GM23338 (cell line): ENCODE measurements around the gene EDNRB. TPM values are rescaled to one million over a fixed set of nuclear protein-coding genes. Genes with fewer than 3 reads are reported as not detected.

Experiments
- ATAC-seq: fragments of 200-7000 bp; cut with Tn5 transposase; 3 replicates; pipeline ENCODE4 v1.9.1; 2020
- DNase-seq: peaks from one replicate; pipeline ENCODE4 v3.0.0-alpha.2; 2015; ENCODE audit warnings: low spot score
- H2AFZ ChIP-seq: fragments of 200-600 bp; sonication (generic); 2 replicates; pipeline ENCODE4 v1.8.0; 2016; ENCODE audit warnings: antibody characterized with exemption, mild to moderate bottlenecking, moderate library complexity
- H3F3A ChIP-seq: fragments of 200-600 bp; sonication (generic); replicated peaks from 2 replicates; pipeline ENCODE4 v1.8.0; 2017; ENCODE audit warnings: antibody characterized with exemption, mixed run types, low read depth
- H3K27ac ChIP-seq: fragments of 200-600 bp; sonication (generic); 2 replicates; pipeline ENCODE4 v1.6.1; 2016; ENCODE audit warnings: low read depth
- H3K27me3 ChIP-seq: fragments of 200-600 bp; sonication (generic); 2 replicates; pipeline ENCODE4 v1.8.0; 2016; ENCODE audit warnings: mild to moderate bottlenecking, mixed run types, moderate library complexity; ENCODE audit not compliant: insufficient read depth
- H3K36me3 ChIP-seq: fragments of 200-600 bp; sonication (generic); 2 replicates; pipeline ENCODE4 v1.8.0; 2016; ENCODE audit warnings: mild to moderate bottlenecking; ENCODE audit not compliant: insufficient read depth
- H3K4me1 ChIP-seq: fragments of 200-600 bp; sonication (generic); 2 replicates; pipeline ENCODE4 v1.8.0; 2016; ENCODE audit warnings: mild to moderate bottlenecking, moderate library complexity; ENCODE audit not compliant: insufficient read depth
- H3K4me2 ChIP-seq: fragments of 200-600 bp; sonication (generic); 2 replicates; pipeline ENCODE4 v1.7.1; 2017; ENCODE audit warnings: mixed run types
- H3K4me3 ChIP-seq: fragments of 200-600 bp; sonication (generic); 2 replicates; pipeline ENCODE4 v1.6.1; 2016; ENCODE audit warnings: mixed run types
- H3K79me2 ChIP-seq: fragments of 200-600 bp; sonication (generic); replicated peaks from 2 replicates; pipeline ENCODE4 v1.8.0; 2017; ENCODE audit warnings: mild to moderate bottlenecking; ENCODE audit not compliant: insufficient read depth
- H3K9me2 ChIP-seq: fragments of 200-600 bp; sonication (generic); 2 replicates; pipeline ENCODE4 v1.8.0; 2017; ENCODE audit not compliant: insufficient read depth
- H4K20me1 ChIP-seq: fragments of 200-600 bp; sonication (generic); replicated peaks from 2 replicates; pipeline ENCODE4 v1.8.0; 2017; ENCODE audit warnings: mild to moderate bottlenecking; ENCODE audit not compliant: insufficient read depth
- H3K27ac Mint-ChIP-seq: 2 replicates; pipeline ENCODE4 v1.8.0; 2020; ENCODE audit warnings: inconsistent platforms, mild to moderate bottlenecking, moderate library complexity, mixed read lengths
- H3K27me3 Mint-ChIP-seq: 3 replicates; pipeline ENCODE4 v1.8.0; 2022; ENCODE audit warnings: low read depth, mild to moderate bottlenecking, moderate library complexity, mixed read lengths, inconsistent platforms; ENCODE audit not compliant: insufficient read depth, poor library complexity
- H3K36me3 Mint-ChIP-seq: 3 replicates; pipeline ENCODE4 v1.8.0; 2021; ENCODE audit warnings: low read depth, mild to moderate bottlenecking, inconsistent platforms, moderate library complexity, mixed read lengths
- H3K4me1 Mint-ChIP-seq: 3 replicates; pipeline ENCODE4 v1.8.0; 2020; ENCODE audit warnings: mild to moderate bottlenecking, inconsistent platforms, mixed read lengths
- H3K4me3 Mint-ChIP-seq: 3 replicates; pipeline ENCODE4 v1.8.0; 2021; ENCODE audit warnings: moderate library complexity, mild to moderate bottlenecking, inconsistent platforms, mixed read lengths
- H3K9me3 Mint-ChIP-seq: 3 replicates; pipeline ENCODE4 v1.8.0; 2020; ENCODE audit warnings: moderate library complexity, mild to moderate bottlenecking, inconsistent platforms, mixed read lengths
- CREB1 ChIP-seq: fragments of 250-450 bp; sonication (Bioruptor Pico); IDR thresholded peaks from 2 replicates; pipeline ENCODE4 v1.5.0; 2020; ENCODE audit warnings: low read depth, mild to moderate bottlenecking, moderate library complexity
- EZH2 ChIP-seq: fragments of 200-600 bp; sonication (generic); IDR thresholded peaks from one replicate; pipeline ENCODE4 v1.8.0; 2017; ENCODE audit warnings: antibody characterized with exemption, mild to moderate bottlenecking, low read depth; ENCODE audit not compliant: unreplicated experiment
- EZH2phosphoT487 ChIP-seq: fragments of 200-600 bp; sonication (generic); IDR thresholded peaks from one replicate; pipeline ENCODE4 v1.8.1; 2018; ENCODE audit warnings: antibody characterized with exemption; ENCODE audit not compliant: unreplicated experiment
- JUNB ChIP-seq: IDR thresholded peaks from one replicate; pipeline ENCODE4 v1.6.1; 2016; ENCODE audit warnings: antibody characterized with exemption; ENCODE audit not compliant: unreplicated experiment
- POLR2AphosphoS5 ChIP-seq: IDR thresholded peaks from 2 replicates; pipeline ENCODE4 v1.6.1; 2016; ENCODE audit warnings: antibody characterized with exemption, low read depth
- STAT1 ChIP-seq: IDR thresholded peaks from one replicate; pipeline ENCODE4 v1.6.1; 2016; ENCODE audit warnings: antibody characterized with exemption; ENCODE audit not compliant: unreplicated experiment
- ZNF331 ChIP-seq: fragments of 250-450 bp; sonication (Bioruptor Pico); IDR thresholded peaks from 2 replicates; pipeline ENCODE4 v1.5.0; 2020; ENCODE audit warnings: low read depth, mild to moderate bottlenecking, moderate library complexity
- polyA plus RNA-seq: library from polyadenylated mRNA; unstranded; fragments of >200 nt; fragmentation: Nextera tagmentation; extraction: Ambion mirVana; gene quantifications from 2 replicates; pipeline ENCODE4 v1.2.1, GENCODE V29; 2016
- total RNA-seq: library from RNA; depleted of rRNA; stranded (reverse); fragments of >200 nt; shearing (Covaris generic); gene quantifications from 2 replicates; pipeline ENCODE4 v1.2.3, GENCODE V29; 2014
- TF ChIP-seq, protein P1 (sequence below): IDR thresholded peaks from one replicate; pipeline ENCODE4 v1.6.1; 2018; ENCODE audit warnings: antibody characterized with exemption; ENCODE audit not compliant: unreplicated experiment
- TF ChIP-seq, protein P2 (sequence below), 2 experiments: fragments of 200-600 bp in 1 of 2; sonication (generic) in 1 of 2; conservative IDR thresholded peaks; 2 replicates each; pipeline versions ENCODE4 v1.5.1 to v1.6.1; 2016 to 2017; ENCODE audit warnings: antibody characterized with exemption in 2 of 2, low read depth in 2 of 2, mild to moderate bottlenecking in 2 of 2, moderate library complexity in 1 of 2
- TF ChIP-seq, protein P3 (sequence below): fragments of 250-450 bp; sonication (Bioruptor Pico); IDR thresholded peaks from 2 replicates; pipeline ENCODE4 v1.5.0; 2020; ENCODE audit warnings: mild to moderate bottlenecking, moderate library complexity
- TF ChIP-seq, protein P4 (sequence below): IDR thresholded peaks from 2 replicates; pipeline ENCODE4 v1.6.1; 2016; ENCODE audit warnings: antibody characterized with exemption

Gene EDNRB
- total and polyA plus RNA-seq, 2 experiments from 2014 or later = 27.9 to 28.9 TPM

DNA sequence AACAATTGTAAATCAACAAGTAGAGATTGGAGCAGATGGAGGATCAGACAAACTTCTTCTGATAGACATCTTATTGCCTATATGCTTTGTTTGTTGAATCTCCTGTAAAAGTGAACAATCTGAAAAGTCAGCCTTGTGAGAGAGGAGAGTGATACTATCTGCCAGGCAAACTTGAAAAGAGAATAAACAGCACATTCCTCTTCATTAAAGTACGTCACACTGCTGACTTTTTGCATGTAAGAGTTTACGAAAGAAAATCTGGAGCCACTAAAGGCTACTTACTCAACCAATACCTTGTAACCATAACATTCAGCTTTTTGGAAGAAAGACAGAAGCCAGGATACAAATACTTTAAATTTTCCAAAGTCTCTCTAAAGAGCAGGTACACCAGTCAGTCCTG, 42.5 kb downstream of the EDNRB start:
- no peak overlapping the region for H3K4me3 Mint-ChIP-seq
- Histone ChIP-seq H3K27me3 (no peaks in the 10 kb centered on the region), H3K4me2 (no peak overlapping the region), H3F3A (no peaks in the 10 kb centered on the region), H3K4me3 (no peak overlapping the region), H3K27ac (no peak overlapping the region), H3K4me1 (peaks cover 12% of the 10 kb centered on the region; the same call in 1 of the 2 replicates), H3K36me3 (no peaks in the 10 kb centered on the region), H3K79me2 (no peaks in the 10 kb centered on the region), H4K20me1 (no peaks in the 10 kb centered on the region), H2AFZ (peak overlapping the region; percentile 23), H3K9me2 (0 out of 2 replicates have a peak, but pooled peaks cover 8% of the 10 kb centered on the region)
- ATAC-seq = no peak
- H3K9me3 Mint-ChIP-seq = no peaks in the 10 kb centered on the region
- peaks cover 7% of the 10 kb centered on the region; the same call in 2 of the 3 replicates for H3K4me1 Mint-ChIP-seq
- DNase-seq = no peak
- H3K36me3 Mint-ChIP-seq = no peaks in the 10 kb centered on the region; the same call in 1 of the 3 replicates
- TF ChIP-seq, protein P1, sequence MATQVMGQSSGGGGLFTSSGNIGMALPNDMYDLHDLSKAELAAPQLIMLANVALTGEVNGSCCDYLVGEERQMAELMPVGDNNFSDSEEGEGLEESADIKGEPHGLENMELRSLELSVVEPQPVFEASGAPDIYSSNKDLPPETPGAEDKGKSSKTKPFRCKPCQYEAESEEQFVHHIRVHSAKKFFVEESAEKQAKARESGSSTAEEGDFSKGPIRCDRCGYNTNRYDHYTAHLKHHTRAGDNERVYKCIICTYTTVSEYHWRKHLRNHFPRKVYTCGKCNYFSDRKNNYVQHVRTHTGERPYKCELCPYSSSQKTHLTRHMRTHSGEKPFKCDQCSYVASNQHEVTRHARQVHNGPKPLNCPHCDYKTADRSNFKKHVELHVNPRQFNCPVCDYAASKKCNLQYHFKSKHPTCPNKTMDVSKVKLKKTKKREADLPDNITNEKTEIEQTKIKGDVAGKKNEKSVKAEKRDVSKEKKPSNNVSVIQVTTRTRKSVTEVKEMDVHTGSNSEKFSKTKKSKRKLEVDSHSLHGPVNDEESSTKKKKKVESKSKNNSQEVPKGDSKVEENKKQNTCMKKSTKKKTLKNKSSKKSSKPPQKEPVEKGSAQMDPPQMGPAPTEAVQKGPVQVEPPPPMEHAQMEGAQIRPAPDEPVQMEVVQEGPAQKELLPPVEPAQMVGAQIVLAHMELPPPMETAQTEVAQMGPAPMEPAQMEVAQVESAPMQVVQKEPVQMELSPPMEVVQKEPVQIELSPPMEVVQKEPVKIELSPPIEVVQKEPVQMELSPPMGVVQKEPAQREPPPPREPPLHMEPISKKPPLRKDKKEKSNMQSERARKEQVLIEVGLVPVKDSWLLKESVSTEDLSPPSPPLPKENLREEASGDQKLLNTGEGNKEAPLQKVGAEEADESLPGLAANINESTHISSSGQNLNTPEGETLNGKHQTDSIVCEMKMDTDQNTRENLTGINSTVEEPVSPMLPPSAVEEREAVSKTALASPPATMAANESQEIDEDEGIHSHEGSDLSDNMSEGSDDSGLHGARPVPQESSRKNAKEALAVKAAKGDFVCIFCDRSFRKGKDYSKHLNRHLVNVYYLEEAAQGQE = no peak
- TF ChIP-seq EZH2 (no peak), CREB1 (CRISPR knock-in tag) (no peak), POLR2AphosphoS5 (no peak), JUNB (no peak), STAT1 (no peak), ZNF331 (CRISPR knock-in tag) (no peak), EZH2phosphoT487 (no peak)
- TF ChIP-seq, protein P2, sequence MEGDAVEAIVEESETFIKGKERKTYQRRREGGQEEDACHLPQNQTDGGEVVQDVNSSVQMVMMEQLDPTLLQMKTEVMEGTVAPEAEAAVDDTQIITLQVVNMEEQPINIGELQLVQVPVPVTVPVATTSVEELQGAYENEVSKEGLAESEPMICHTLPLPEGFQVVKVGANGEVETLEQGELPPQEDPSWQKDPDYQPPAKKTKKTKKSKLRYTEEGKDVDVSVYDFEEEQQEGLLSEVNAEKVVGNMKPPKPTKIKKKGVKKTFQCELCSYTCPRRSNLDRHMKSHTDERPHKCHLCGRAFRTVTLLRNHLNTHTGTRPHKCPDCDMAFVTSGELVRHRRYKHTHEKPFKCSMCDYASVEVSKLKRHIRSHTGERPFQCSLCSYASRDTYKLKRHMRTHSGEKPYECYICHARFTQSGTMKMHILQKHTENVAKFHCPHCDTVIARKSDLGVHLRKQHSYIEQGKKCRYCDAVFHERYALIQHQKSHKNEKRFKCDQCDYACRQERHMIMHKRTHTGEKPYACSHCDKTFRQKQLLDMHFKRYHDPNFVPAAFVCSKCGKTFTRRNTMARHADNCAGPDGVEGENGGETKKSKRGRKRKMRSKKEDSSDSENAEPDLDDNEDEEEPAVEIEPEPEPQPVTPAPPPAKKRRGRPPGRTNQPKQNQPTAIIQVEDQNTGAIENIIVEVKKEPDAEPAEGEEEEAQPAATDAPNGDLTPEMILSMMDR (conservative IDR thresholded peaks at IDR 0.05; ENCODE audit: low read depth in 2 of 2) = no peak
- TF ChIP-seq, protein P3, sequence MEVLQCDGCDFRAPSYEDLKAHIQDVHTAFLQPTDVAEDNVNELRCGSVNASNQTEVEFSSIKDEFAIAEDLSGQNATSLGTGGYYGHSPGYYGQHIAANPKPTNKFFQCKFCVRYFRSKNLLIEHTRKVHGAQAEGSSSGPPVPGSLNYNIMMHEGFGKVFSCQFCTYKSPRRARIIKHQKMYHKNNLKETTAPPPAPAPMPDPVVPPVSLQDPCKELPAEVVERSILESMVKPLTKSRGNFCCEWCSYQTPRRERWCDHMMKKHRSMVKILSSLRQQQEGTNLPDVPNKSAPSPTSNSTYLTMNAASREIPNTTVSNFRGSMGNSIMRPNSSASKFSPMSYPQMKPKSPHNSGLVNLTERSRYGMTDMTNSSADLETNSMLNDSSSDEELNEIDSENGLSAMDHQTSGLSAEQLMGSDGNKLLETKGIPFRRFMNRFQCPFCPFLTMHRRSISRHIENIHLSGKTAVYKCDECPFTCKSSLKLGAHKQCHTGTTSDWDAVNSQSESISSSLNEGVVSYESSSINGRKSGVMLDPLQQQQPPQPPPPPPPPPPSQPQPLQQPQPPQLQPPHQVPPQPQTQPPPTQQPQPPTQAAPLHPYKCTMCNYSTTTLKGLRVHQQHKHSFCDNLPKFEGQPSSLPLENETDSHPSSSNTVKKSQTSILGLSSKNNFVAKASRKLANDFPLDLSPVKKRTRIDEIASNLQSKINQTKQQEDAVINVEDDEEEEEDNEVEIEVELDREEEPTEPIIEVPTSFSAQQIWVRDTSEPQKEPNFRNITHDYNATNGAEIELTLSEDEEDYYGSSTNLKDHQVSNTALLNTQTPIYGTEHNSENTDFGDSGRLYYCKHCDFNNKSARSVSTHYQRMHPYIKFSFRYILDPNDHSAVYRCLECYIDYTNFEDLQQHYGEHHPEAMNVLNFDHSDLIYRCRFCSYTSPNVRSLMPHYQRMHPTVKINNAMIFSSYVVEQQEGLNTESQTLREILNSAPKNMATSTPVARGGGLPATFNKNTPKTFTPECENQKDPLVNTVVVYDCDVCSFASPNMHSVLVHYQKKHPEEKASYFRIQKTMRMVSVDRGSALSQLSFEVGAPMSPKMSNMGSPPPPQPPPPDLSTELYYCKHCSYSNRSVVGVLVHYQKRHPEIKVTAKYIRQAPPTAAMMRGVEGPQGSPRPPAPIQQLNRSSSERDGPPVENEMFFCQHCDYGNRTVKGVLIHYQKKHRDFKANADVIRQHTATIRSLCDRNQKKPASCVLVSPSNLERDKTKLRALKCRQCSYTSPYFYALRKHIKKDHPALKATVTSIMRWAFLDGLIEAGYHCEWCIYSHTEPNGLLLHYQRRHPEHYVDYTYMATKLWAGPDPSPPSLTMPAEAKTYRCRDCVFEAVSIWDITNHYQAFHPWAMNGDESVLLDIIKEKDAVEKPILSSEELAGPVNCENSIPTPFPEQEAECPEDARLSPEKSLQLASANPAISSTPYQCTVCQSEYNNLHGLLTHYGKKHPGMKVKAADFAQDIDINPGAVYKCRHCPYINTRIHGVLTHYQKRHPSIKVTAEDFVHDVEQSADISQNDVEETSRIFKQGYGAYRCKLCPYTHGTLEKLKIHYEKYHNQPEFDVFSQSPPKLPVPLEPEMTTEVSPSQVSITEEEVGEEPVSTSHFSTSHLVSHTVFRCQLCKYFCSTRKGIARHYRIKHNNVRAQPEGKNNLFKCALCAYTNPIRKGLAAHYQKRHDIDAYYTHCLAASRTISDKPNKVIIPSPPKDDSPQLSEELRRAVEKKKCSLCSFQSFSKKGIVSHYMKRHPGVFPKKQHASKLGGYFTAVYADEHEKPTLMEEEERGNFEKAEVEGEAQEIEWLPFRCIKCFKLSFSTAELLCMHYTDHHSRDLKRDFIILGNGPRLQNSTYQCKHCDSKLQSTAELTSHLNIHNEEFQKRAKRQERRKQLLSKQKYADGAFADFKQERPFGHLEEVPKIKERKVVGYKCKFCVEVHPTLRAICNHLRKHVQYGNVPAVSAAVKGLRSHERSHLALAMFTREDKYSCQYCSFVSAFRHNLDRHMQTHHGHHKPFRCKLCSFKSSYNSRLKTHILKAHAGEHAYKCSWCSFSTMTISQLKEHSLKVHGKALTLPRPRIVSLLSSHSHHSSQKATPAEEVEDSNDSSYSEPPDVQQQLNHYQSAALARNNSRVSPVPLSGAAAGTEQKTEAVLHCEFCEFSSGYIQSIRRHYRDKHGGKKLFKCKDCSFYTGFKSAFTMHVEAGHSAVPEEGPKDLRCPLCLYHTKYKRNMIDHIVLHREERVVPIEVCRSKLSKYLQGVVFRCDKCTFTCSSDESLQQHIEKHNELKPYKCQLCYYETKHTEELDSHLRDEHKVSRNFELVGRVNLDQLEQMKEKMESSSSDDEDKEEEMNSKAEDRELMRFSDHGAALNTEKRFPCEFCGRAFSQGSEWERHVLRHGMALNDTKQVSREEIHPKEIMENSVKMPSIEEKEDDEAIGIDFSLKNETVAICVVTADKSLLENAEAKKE (CRISPR knock-in tag) = no peak
- TF ChIP-seq, protein P4, sequence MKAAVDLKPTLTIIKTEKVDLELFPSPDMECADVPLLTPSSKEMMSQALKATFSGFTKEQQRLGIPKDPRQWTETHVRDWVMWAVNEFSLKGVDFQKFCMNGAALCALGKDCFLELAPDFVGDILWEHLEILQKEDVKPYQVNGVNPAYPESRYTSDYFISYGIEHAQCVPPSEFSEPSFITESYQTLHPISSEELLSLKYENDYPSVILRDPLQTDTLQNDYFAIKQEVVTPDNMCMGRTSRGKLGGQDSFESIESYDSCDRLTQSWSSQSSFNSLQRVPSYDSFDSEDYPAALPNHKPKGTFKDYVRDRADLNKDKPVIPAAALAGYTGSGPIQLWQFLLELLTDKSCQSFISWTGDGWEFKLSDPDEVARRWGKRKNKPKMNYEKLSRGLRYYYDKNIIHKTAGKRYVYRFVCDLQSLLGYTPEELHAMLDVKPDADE = no peak
- no peak overlapping the region for H3K27ac Mint-ChIP-seq
- no peaks in the 10 kb centered on the region for H3K27me3 Mint-ChIP-seq
